ENCODE data around the gene ACAP3. TPM values are rescaled to one million over a fixed set of nuclear protein-coding genes. Genes with fewer than 3 reads are reported as not detected.
A peak's percentile ranks its signal among the peaks of the same experiment; 100 is the strongest.

The ACAP3 gene
- total and polyA plus RNA-seq, 2 of the 4 experiments (the other 2 are of a cell fraction): 13.3 to 58.2 TPM

DNA sequence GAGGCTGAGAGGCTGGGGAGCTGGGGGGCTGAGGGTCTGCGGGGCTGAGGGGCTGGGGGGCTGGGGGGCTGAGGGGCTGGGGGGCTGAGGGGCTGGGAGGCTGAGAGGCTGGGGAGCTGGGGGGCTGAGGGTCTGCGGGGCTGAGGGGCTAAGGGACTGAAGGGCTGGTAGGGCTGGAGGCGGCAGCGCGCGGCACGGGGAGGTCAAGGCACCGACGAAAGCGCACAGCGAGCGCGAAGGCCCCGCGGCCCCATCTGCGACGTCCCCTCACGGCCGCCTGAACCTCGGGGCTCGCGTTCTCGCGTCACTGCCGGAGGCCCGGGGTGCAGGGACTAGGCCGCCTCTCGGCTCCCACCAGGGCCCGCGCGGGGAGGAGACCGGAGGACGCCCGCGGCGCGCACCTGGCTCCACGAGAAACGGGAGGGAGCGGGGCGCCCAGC is 16.4 kb upstream of the ACAP3 start:
- Histone ChIP-seq H3K23ac (ENCODE audit: low read depth, low read length) (peak overlapping the region; percentile 51; the same call in 1 of the 2 replicates), H3K56ac (ENCODE audit: extremely low read depth, insufficient read depth, low read length) (no peak overlapping the region), H4K20me1 (ENCODE audit: insufficient read depth, low read length) (peaks cover 53% of the 10 kb centered on the region), H3K27me3 (ENCODE audit: control insufficient read depth, insufficient read depth, low read length) (no peaks in the 10 kb centered on the region), H3K14ac (replicated peaks; ENCODE audit: low read depth, low read length) (peak overlapping the region; percentile 45; the same call in 1 of the 2 replicates), H3K4me2 (ENCODE audit: low read depth, low read length) (peak overlapping the region; percentile 55; the same call in 1 of the 2 replicates), H2BK15ac (ENCODE audit: low read depth, low read length) (no peak overlapping the region), H2AFZ (replicated peaks; ENCODE audit: low read length, poor library complexity) (peak overlapping the region; percentile 96), H3K4me3 (ENCODE audit: insufficient read depth, low read depth, low read length) (peak overlapping the region; percentile 99), H2AK9ac (replicated peaks; ENCODE audit: low read depth, low read length, poor library complexity) (peak overlapping the region; percentile 96), H4K8ac (ENCODE audit: low read depth in 2 of 2, low read length in 2 of 2) (peak overlapping the region; percentile 74 to 88; a peak in 3 of 4 replicates), H2BK120ac (ENCODE audit: low read depth, low read length) (no peak overlapping the region), H3K18ac (ENCODE audit: low read depth, low read length) (no peak overlapping the region), H3K79me1 (ENCODE audit: low read depth in 1 of 2, low read length in 2 of 2) (peaks cover 0 to 59% of the 10 kb centered on the region in 2 experiments), H2BK20ac (ENCODE audit: low read depth, low read length) (no peak overlapping the region), H4K5ac (ENCODE audit: low read depth, low read length) (peak overlapping the region; percentile 42; the same call in 1 of the 2 replicates), H3K9me3 (ENCODE audit: control insufficient read depth, insufficient read depth, low read length) (no peaks in the 10 kb centered on the region), H3K27ac (ENCODE audit: insufficient read depth, low read length) (peak overlapping the region; percentile 75), H3K4me1 (ENCODE audit: control insufficient read depth, insufficient read depth, low read length) (peaks cover 9% of the 10 kb centered on the region; the same call in 1 of the 2 replicates), H4K91ac (ENCODE audit: insufficient read depth, low read depth, low read length) (peak overlapping the region; percentile 75; the same call in 1 of the 2 replicates), H3K4ac (ENCODE audit: low read depth, low read length) (peak overlapping the region; percentile 70), H2BK5ac (ENCODE audit: low read depth, low read length, poor library complexity, severe bottlenecking) (peak overlapping the region; percentile 69), H3K9ac (ENCODE audit: low read depth, low read length) (peak overlapping the region; percentile 90), H3K9me1 (ENCODE audit: insufficient read depth, low read length) (peaks cover 2% of the 10 kb centered on the region), H3K36me3 (ENCODE audit: control insufficient read depth, insufficient read depth, low read length) (peaks cover 20% of the 10 kb centered on the region), H2AK5ac (ENCODE audit: low read depth, low read length) (peak overlapping the region; percentile 82)
- no TSS peak for BruUV-seq (replicated peaks)
- ChIA-PET CTCF (no interaction called here), POLR2A (ENCODE audit: unreplicated experiment) (no interaction called here)
- ATAC-seq (ENCODE audit: low read depth): peak; percentile 43; the same call in 1 of the 2 replicates
- dilution Hi-C loops (cut with HindIII; ENCODE audit: low sequenced_read_pairs, unreplicated experiment) (no loop called here), in situ Hi-C loops (cut with MboI; ENCODE audit: low sequenced_read_pairs) (no loop called here), intact Hi-C loops (cut with micrococcal nuclease) (no loop called here)
- TF ChIP-seq MAFK (IDR thresholded peaks at IDR 0.05; ENCODE audit: low read depth, low read length) (no peak), CEBPB (IDR thresholded peaks at IDR 0.05; ENCODE audit: low read depth, low read length) (no peak), RAD21 (IDR thresholded peaks at IDR 0.05; ENCODE audit: low read length) (no peak), NFE2L2 (IDR thresholded peaks at IDR 0.05; ENCODE audit: low read depth, low read length) (no peak), CHD1 (IDR thresholded peaks at IDR 0.05; ENCODE audit: low read depth, low read length) (no peak), FOS (IDR thresholded peaks at IDR 0.05; ENCODE audit: low read depth, low read length) (no peak), SMC3 (IDR thresholded peaks at IDR 0.05; ENCODE audit: low read depth, low read length) (no peak), RCOR1 (IDR thresholded peaks at IDR 0.05; ENCODE audit: insufficient replicate concordance, low read length) (no peak), RFX5 (IDR thresholded peaks at IDR 0.05; ENCODE audit: low read depth, low read length) (no peak), MXI1 (IDR thresholded peaks at IDR 0.05; ENCODE audit: borderline replicate concordance, low read depth, low read length) (no peak), MAZ (IDR thresholded peaks at IDR 0.05; ENCODE audit: borderline replicate concordance, low read depth, low read length) (no peak)
- TF ChIP-seq, protein P1, sequence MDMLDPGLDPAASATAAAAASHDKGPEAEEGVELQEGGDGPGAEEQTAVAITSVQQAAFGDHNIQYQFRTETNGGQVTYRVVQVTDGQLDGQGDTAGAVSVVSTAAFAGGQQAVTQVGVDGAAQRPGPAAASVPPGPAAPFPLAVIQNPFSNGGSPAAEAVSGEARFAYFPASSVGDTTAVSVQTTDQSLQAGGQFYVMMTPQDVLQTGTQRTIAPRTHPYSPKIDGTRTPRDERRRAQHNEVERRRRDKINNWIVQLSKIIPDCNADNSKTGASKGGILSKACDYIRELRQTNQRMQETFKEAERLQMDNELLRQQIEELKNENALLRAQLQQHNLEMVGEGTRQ (IDR thresholded peaks at IDR 0.05; ENCODE audit: low read depth, low read length): no peak
- TF ChIP-seq, protein P2, sequence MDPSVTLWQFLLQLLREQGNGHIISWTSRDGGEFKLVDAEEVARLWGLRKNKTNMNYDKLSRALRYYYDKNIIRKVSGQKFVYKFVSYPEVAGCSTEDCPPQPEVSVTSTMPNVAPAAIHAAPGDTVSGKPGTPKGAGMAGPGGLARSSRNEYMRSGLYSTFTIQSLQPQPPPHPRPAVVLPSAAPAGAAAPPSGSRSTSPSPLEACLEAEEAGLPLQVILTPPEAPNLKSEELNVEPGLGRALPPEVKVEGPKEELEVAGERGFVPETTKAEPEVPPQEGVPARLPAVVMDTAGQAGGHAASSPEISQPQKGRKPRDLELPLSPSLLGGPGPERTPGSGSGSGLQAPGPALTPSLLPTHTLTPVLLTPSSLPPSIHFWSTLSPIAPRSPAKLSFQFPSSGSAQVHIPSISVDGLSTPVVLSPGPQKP (IDR thresholded peaks at IDR 0.05; ENCODE audit: borderline replicate concordance, low read depth, low read length): no peak
- 0% methylated on average over 18 of the region's 41 CpGs; no CpG with 5 or more reads in 1 of the 2 experiments for whole genome bisulfite sequencing, 2 experiments (ENCODE audit: extremely low coverage in 2 of 2, insufficient read length in 1 of 2)
- DNase-seq: no peak
